Measurements from ENCODE around the gene MACO1. TPM values are rescaled to one million over a fixed set of nuclear protein-coding genes. Genes with fewer than 3 reads are reported as not detected.

The MACO1 gene
- total and polyA plus RNA-seq, 4 donors: 15.3 to 23.2 (median 20.6) TPM

- TF ChIP-seq RXRA (IDR thresholded peaks at IDR 0.05) (no peak), NR2F2 (IDR thresholded peaks at IDR 0.05) (no peak), FOXA2 (IDR thresholded peaks at IDR 0.05) (no peak), HNF4G (IDR thresholded peaks at IDR 0.05) (no peak), HNF4A (conservative IDR thresholded peaks at IDR 0.05) (no peak), FOXA1 (IDR thresholded peaks at IDR 0.05) (no peak), EGR1 (IDR thresholded peaks at IDR 0.05; ENCODE audit: low read depth in 2 of 2) (no peak), SP1 (IDR thresholded peaks at IDR 0.05) (no peak), YY1 (IDR thresholded peaks at IDR 0.05) (no peak), ZBTB33 (IDR thresholded peaks at IDR 0.05) (no peak), JUND (IDR thresholded peaks at IDR 0.05) (no peak)
- H3K27me3 ChIP-seq (ENCODE audit: control insufficient read depth in 4 of 4, insufficient read depth in 4 of 4, low read length in 3 of 4): no peaks in the 10 kb centered on the region
- peaks cover 0 to 13% (median 12%) of the 10 kb centered on the region in 4 donors for H3K4me1 ChIP-seq (ENCODE audit: control insufficient read depth in 4 of 4, insufficient read depth in 4 of 4, low read length in 3 of 4)
- H3K27ac ChIP-seq (ENCODE audit: low read depth in 1 of 2, low read length in 2 of 2): no peak overlapping the region
- no peak overlapping the region for H3K4me3 ChIP-seq (ENCODE audit: low read depth in 1 of 3, low read length in 3 of 3)
- no peak for DNase-seq (ENCODE audit: low spot score)
- peaks cover 5 to 48% (median 44%) of the 10 kb centered on the region in 4 donors for H3K36me3 ChIP-seq (ENCODE audit: control insufficient read depth in 4 of 4, insufficient read depth in 3 of 4, low read depth in 1 of 4, low read length in 3 of 4)
- no peak overlapping the region for H3K9ac ChIP-seq (ENCODE audit: low read depth in 1 of 2, low read length in 2 of 2)
- WGBS: 62% methylated on average over 3 of the region's 3 CpGs
- no peaks in the 10 kb centered on the region for H3K9me3 ChIP-seq (ENCODE audit: control insufficient read depth in 4 of 4, low read length in 3 of 4)
Observed at GRCh38 chr1:25494952-25495351, 64.3 kb downstream of the MACO1 start.

DNA sequence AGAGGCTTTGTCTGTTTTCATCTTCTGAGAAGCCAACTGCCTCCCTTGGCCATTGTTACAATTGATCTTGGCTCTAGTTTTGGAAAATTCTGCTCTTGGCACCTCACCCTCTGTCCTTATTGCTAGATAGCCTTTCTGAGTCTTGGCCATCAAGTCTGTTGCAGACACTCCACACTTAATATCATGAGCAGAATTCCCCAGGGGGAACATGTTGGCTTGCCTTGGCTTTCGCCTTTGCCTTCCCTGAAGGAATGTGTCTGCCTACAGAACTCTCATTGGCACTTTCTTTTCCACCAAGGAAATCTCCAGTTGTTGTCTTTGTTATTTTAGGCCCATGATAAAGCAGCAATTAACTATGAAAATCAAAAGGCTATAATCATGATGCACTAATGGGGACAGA, 70.0 kb downstream of the MACO1 start:
- Histone ChIP-seq H3K9ac (ENCODE audit: low read depth in 1 of 2, low read length in 2 of 2) (no peak overlapping the region), H3K27me3 (ENCODE audit: control insufficient read depth in 4 of 4, insufficient read depth in 4 of 4, low read length in 3 of 4) (no peaks in the 10 kb centered on the region), H3K27ac (ENCODE audit: low read depth in 1 of 2, low read length in 2 of 2) (no peak overlapping the region), H3K4me1 (ENCODE audit: control insufficient read depth in 4 of 4, insufficient read depth in 4 of 4, low read length in 3 of 4) (peaks cover 0 to 7% (median 0%) of the 10 kb centered on the region in 4 donors), H3K9me3 (ENCODE audit: control insufficient read depth in 4 of 4, low read length in 3 of 4) (no peaks in the 10 kb centered on the region), H3K4me3 (ENCODE audit: low read depth in 1 of 3, low read length in 3 of 3) (no peak overlapping the region), H3K36me3 (ENCODE audit: control insufficient read depth in 4 of 4, insufficient read depth in 3 of 4, low read depth in 1 of 4, low read length in 3 of 4) (peaks cover 0 to 30% (median 18%) of the 10 kb centered on the region in 4 donors)
- no peak for TF ChIP-seq JUND (IDR thresholded peaks at IDR 0.05)
- TF ChIP-seq HNF4G (IDR thresholded peaks at IDR 0.05): no peak
- TF ChIP-seq SP1 (IDR thresholded peaks at IDR 0.05): no peak
- TF ChIP-seq, protein P1, sequence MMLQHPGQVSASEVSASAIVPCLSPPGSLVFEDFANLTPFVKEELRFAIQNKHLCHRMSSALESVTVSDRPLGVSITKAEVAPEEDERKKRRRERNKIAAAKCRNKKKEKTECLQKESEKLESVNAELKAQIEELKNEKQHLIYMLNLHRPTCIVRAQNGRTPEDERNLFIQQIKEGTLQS (IDR thresholded peaks at IDR 0.05): no peak
- no peak for TF ChIP-seq EGR1 (IDR thresholded peaks at IDR 0.05; ENCODE audit: low read depth in 2 of 2)
- no peak for TF ChIP-seq MAX (IDR thresholded peaks at IDR 0.05)
- TF ChIP-seq, protein P2, sequence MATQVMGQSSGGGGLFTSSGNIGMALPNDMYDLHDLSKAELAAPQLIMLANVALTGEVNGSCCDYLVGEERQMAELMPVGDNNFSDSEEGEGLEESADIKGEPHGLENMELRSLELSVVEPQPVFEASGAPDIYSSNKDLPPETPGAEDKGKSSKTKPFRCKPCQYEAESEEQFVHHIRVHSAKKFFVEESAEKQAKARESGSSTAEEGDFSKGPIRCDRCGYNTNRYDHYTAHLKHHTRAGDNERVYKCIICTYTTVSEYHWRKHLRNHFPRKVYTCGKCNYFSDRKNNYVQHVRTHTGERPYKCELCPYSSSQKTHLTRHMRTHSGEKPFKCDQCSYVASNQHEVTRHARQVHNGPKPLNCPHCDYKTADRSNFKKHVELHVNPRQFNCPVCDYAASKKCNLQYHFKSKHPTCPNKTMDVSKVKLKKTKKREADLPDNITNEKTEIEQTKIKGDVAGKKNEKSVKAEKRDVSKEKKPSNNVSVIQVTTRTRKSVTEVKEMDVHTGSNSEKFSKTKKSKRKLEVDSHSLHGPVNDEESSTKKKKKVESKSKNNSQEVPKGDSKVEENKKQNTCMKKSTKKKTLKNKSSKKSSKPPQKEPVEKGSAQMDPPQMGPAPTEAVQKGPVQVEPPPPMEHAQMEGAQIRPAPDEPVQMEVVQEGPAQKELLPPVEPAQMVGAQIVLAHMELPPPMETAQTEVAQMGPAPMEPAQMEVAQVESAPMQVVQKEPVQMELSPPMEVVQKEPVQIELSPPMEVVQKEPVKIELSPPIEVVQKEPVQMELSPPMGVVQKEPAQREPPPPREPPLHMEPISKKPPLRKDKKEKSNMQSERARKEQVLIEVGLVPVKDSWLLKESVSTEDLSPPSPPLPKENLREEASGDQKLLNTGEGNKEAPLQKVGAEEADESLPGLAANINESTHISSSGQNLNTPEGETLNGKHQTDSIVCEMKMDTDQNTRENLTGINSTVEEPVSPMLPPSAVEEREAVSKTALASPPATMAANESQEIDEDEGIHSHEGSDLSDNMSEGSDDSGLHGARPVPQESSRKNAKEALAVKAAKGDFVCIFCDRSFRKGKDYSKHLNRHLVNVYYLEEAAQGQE (IDR thresholded peaks at IDR 0.05): no peak
- TF ChIP-seq FOXA1 (IDR thresholded peaks at IDR 0.05): no peak
- TF ChIP-seq TAF1 (conservative IDR thresholded peaks at IDR 0.05): no peak
- TF ChIP-seq CTCF (IDR thresholded peaks at IDR 0.05; ENCODE audit: low read depth, low read length, missing input control): no peak
- no peak for TF ChIP-seq NR2F2 (IDR thresholded peaks at IDR 0.05)
- TF ChIP-seq HNF4A (conservative IDR thresholded peaks at IDR 0.05): no peak
- no peak for TF ChIP-seq YY1 (IDR thresholded peaks at IDR 0.05)
- TF ChIP-seq GABPA (IDR thresholded peaks at IDR 0.05 in 1 of 2, conservative IDR thresholded peaks at IDR 0.05 in 1 of 2): no peak
- TF ChIP-seq FOXA2 (IDR thresholded peaks at IDR 0.05): no peak
- TF ChIP-seq RAD21 (IDR thresholded peaks at IDR 0.05): no peak
- no peak for TF ChIP-seq ZBTB33 (IDR thresholded peaks at IDR 0.05)
- no peak for TF ChIP-seq RXRA (IDR thresholded peaks at IDR 0.05)
- WGBS: 89% methylated on average over 1 of the region's 1 CpG
- no peak for DNase-seq (ENCODE audit: low spot score)
